A172 (cell line): ENCODE measurements around the gene GPR15. TPM values are rescaled to one million over a fixed set of nuclear protein-coding genes. Genes with fewer than 3 reads are reported as not detected.
"Not testable (repeated sequence)": the region's sequence is repeated elsewhere in the genome, so short reads cannot be mapped to it uniquely, and the experiment has no call there.

Source experiments
- DNase-seq: peaks from one replicate; pipeline ENCODE4 v3.0.0-alpha.2; 2015; ENCODE audit warnings: low spot score
- total RNA-seq: library from RNA; depleted of rRNA; stranded (reverse); fragments of >200 nt; shearing (Covaris generic); gene quantifications from 2 replicates; pipeline ENCODE4 v1.2.3, GENCODE V29; 2014

Gene GPR15
- total RNA-seq, 1 experiment from 2014 or later, result not detected

DNA sequence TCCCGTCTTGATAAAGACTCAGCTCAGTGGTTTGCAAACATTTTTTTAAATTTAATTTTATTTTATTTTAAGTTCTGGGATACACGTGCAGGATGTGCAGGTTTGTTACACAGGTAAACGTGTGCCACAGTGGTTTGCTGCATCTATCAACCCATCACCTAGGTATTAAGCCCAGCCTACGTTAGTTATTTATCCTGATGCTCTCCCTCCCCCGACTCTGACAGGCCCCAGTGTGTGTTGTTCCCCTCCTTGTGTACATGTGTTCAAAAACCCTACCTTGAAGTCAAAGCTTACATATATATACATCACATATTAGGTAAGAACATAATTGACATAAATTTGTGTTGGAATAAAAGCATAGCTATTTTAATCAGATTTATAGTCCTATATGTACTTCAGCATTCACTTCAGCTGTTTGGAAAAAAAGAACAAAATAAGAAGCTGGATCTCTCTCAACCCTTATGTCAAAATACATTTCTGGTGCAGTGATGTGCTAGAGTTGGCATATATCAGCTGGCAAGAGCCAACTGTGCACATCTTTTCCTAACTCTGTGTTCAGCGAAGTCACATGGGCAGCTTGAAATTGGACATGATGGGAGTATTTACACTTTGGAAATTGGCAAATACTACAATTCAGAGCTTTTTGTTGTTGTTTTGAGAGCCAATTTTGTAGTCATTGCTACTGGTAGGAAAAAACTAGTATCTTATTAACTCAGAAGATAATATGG, 26.5 kb downstream of the GPR15 start:
- DNase-seq, result no peak

DNA sequence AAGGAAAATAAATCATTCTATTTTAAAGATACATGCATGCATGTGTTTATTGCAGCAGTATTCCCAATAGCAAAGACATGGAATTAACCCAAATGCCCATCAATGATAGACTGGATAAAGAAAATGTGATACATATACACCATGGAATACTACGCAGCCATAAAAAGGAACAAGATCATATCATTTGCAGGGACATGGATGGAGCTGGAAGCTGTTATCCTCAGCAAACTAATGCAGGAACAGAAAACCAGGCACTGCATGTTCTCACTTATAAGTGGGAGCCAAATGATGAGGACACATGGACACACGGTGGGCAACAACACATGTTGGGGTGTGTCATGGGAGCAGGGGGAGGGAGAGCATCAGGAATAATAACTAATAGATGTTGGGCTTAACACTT, 28.0 kb downstream of the GPR15 start:
- not testable (repeated sequence) for DNase-seq

DNA sequence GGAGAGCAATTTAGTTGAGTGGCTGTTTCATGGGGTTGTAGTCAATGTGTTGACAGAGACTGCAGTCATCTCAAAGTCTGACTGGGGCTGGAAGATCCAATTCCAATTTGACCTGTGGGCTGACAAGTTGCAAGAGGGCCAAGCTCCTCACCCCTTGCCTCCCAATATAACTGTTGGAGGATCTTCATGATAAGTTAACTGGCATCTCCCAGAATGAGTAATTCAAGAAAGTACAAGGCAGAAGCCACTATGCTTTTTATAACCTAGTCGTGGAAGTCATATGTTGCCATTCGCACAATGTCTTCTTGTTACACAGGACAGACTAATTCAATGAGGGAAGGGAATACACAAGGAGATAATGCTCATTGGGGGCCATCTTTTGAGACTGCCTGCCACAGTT, 29.1 kb downstream of the GPR15 start:
- no peak for DNase-seq

DNA sequence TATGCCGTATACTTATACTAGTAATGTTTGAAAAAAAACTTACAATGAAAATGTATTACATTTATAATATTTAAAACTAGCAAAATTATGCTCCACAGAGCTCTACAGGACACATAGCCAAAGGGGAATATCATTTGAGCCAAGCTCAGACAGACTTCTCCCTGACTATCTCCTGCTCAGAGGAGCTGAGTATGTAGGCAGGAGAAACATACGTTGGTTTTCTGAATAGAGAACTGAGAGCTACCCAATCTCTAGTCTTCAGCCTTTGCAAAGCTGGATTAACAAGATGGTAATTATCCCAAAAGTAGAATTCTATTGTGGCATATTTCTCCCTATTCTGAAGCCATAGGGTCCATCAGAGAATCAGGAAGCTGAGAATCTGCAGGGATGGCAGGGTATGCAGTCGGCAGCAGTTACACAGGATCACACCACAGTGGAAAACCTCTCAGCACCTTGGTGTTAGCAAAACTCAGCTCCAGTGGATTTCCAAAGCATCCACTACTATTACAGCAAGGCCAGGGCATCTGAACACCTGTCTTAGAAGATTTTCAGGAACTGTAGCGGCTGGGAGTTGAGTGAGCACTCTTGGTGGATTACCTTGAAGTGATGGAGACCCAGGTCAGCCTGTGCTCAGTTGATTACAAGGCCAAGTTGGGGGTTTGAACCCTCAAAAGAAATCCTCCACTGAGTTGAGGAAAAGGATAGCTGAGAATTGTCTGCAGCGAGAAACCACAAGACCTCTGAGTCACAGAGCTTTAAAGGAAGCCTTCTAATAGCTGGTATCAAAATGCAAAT, 30.1 kb downstream of the GPR15 start:
- DNase-seq, result peak; percentile 47

DNA sequence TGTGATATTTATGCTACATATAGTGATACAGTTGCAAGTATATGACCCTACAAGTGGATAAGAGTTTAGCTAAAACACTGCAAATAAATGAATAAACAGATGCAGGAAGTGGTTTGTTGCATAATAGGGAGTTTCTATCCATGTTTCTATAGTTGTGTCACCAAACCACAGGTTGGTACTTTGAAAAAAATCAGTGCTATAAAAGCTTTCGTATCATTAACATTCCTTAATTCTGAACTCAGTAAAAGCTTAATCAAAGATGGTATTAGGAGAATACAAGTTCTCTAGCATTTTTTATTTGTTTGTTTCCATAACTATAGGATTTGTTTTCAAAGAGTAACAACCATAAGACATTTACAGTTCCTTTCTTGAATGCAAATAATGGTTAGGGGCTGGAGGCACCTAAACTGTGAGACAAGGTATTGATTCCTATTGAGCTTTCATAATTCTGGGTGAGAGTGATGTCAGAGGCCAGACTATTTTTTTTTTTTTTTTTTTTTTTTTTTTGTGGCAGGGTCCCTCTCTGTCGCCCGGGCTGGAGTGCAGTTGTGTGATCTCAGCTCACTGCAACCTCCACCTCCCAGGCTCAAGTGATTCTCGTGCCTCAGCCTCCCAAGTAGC, 32.0 kb downstream of the GPR15 start:
- DNase-seq, result peak; percentile 88

DNA sequence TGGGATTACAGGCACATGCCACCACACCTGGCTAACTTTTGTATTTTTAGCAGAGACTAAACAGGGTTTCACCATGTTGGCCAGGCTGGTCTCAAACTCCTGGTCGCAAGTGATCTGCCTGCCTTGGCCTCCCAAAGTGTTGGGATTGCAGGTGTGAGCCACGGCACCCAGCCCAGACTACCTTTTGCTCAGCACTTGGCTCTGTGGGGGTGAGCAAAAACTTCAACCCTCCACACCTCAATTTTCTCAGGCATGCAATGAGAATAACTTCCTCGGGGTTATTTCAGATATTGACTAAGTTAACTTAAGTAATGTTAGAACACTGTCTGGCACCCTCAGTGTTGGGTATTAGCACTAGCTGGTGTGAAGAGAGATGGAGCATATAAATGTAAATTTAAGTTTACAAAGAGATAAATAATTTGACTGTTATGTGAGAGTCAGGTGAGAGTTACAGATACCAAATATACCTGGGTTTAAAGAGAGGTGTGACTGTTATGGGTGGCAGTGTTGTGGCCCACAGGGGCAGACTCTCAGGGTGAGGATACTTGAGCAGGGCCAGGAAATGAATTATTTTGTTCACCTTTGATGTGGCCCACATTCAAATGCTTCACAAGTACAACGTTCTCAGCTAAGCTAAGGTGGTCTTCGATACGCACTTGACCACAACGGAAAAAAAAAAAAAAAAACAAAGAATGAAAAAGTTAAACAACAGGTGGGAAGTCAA, 32.7 kb downstream of the GPR15 start:
- DNase-seq, result no peak

DNA sequence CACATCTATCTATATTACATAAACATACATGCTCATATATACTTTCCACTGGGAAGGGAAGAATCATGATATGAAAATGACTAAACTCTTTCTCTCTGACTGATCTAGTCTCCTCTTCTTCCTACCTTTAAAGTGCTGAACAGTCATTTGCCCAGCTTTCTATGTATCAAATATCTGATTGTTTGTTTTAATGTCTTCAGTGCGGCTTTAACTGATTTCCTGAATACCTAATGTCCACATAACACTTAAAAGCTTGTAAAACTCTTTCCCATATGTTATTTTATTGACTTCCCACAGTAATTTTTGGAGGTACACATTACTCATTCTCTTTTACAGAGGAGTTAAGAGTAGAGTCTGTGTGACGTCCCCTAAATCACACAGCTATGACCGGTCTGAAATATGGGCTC, 33.5 kb downstream of the GPR15 start:
- peak; percentile 45 for DNase-seq

DNA sequence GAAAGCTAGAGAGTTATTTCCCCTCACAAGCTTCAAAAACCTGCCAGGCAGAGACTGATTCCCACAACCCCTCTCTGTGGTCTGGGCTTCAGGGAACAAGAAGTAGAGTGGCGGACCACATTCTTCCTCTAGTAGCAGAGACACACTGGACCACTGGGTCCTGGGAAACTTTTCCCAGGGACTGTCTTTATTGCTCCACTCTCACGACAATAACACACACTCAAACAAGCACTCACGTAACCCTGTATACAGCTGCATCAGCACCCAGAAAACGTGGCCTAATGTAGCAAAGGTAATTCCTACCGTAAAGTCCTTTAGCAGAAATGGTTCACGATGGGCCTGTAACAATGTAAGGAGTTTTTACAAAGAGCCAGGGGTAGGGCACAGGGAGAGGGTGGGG, 34.1 kb downstream of the GPR15 start:
- no peak for DNase-seq

DNA sequence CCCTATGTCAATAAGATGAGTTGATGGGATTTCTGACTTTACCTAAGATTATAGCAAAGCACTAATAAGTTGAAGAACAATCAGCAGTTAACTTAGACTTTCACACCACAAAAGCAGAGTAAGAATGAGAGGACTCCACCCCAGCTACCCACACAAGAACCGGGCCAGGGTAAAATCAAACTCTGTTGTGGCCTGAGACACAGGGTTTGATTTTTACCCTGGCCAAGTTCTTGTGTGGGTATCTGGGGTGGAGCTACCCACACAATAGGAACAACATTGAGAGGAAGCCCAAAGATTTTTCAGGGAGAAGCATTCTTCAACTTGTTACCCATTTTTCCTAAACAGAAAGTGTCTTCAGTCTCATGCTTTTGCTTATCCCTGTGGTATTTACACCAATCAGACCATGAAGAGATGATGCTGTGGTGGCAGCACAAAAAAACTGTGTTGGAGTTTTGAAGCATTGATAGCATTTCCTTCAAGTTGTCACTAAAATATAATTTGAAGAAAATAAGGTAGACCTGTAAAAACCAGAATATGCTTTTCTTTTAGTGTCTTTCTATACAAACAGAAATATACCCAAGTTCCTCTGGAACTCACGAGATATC, 36.0 kb downstream of the GPR15 start:
- DNase-seq, result no peak

DNA sequence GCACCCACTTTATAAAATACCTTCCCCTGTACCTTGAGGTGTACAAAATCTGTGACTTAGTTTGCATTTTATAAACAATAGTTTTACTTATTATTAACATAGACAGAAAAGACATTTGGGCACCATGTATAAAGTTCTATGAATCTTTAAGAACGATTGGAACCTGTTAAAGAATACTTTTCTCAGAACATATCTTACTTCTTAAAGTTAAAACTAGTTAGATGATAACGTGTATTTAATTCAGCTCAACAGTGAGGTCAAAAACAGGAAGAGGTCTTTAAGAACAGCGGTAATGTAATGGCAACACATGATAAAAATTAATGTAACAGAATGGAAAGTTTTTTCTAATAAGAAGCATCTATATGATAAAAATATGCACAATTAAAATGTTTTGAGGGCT, 36.6 kb downstream of the GPR15 start:
- no peak for DNase-seq

DNA sequence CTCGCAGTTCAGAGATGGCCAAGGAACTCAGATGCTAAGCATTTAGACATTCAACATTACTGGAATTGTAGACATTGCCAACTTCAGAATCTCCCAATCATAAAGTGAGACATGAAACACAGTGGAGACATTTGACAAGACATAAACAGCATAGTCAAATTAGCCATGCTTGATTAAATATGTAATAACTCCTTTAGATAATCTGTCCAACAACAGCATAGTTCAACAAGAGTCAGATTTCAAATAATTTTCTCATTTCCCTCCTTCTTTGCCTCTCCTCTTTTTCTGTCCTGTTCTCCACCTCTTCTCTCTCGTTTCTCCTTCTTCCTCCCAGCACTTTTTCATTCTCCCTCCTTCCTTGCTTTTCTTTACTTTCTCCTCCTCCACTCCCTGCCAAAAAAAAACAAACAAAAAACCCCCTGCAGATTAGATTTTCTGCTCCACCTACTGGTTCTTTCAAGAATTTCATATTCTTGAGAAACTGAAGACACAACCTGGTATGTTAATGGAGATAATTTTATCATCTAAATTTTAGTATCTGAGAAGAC, 41.5 kb downstream of the GPR15 start:
- no peak for DNase-seq

DNA sequence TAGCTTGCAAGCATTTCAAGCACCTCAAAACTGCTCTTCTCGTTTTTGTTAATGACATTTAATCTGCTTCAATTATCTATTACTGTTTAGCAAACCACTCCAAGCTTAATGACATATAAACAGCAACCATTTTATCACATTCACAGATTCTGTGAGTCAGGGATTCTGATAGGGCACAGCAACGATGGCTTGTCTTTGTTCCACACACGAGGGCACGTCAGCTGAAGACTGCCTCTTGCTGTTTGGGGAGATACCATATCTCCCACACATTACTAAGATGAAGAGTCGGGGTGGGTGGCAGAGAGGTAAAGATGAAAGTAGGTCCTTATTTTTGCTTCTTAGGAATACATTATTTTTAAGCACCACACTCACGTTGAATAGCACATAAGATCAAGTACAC, 42.4 kb downstream of the GPR15 start:
- DNase-seq, result no peak

DNA sequence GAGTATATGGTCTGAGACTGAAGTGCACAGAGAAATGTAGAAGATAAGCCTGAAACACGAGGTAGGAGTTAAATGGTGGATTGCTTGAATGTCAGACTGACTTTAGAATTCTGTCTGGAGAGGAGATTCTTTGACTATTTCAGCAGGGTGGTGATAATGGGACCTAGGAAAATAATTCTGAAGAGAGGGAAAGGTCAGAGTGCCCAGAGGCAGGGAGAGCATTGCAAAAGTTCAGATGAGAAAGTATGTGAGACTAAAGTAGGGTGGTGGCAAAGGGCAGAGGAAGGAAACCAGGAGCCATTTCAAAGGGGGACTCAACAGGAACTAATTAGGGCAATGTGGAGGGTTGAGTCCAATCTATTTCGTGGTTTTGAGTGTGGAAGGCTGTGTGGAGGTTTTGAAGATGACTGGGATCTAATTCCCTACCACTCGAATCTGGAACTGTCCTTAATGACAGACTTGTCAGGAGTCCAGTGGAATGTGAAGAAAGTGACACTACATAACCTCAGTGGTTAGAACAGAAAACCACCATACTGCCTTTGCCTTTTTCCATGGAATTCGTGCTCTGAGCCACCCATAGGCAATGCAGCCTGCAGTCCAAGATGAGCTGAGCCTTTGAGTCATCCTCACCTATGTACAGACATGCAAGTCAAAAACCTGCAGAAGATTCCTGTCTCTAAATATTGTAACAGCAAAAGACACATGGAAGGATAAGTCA, 45.6 kb downstream of the GPR15 start:
- DNase-seq, result peak; percentile 63

DNA sequence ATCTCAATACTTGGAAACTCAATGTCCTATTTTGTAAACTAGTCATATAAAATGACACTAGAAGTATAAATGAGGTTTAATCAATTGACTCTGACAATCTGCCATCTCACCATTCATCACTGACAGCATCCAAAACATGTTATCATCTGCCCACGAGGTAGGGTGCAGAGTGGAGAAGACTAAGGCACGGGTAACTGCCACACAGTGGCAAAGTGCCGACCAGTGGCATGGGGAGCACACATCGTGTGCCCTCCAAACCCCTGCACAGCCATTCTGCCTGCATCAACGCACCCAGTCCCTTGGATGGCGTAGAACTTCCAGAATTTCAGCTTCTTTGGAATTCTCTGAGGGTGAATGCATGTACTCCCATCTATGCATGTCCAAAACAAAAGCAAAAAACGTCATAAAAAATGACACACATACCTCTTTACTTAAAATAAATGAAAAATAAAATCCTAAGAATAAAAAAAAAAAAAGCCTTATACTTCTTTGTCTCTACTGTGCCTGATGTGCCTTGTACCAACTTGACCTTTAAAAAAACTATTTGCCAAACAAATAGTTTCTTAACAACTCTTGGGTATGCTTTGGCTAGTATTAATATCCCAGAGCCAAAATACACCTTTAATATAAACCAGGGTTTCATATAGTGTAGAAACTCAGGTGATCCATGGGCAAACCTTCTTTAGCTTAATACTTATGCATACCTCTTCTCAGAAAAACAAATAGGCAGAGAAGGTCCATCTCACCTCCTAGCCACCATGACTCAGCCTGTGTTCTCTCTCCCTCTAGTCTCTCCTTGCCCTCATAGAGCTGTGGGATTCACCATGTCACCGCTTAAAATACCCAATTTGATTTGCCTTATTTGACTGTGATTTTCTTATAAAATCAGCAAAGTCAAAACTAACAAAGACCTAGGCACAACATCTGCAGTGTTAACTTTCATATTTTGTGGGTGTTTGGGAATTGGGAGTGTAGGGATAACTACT, 48.9 kb downstream of the GPR15 start:
- DNase-seq, result no peak

DNA sequence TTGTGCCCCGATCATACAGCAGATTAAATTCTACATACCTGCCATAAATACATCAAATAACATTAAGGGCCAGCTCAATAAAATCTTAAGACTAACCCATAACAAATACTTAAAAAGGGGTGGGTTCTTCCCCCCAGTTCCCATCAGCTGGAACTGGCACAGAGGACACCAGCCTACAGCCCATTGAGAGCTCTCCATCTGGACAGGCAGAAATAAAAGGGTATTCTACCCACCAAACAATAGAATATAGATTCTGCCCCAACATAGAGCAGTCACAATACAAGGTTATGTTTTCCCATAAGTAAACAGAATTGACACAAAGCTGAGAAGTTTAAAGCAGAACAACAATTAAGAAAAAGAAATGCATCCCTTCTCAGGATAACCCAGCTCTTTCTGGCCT, 49.7 kb downstream of the GPR15 start:
- no peak for DNase-seq

DNA sequence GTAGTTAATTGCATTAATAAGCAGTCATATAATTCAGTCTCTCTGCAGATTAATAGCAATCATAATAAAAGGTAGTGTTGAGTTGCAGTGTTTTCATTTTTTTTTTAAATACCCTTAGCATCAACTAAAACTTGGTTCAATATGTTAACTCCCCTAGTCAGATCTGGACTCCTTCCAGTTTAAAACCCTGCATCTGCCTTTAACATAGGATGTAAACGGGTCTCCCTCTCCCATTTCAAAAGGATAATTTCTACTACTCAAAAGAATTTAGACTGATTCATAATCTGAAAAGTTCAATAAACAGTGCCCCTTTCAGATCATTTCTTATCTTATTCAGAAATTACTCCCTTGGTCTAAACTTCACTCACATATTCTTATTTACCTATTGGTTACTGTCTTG, 50.3 kb downstream of the GPR15 start:
- no peak for DNase-seq

DNA sequence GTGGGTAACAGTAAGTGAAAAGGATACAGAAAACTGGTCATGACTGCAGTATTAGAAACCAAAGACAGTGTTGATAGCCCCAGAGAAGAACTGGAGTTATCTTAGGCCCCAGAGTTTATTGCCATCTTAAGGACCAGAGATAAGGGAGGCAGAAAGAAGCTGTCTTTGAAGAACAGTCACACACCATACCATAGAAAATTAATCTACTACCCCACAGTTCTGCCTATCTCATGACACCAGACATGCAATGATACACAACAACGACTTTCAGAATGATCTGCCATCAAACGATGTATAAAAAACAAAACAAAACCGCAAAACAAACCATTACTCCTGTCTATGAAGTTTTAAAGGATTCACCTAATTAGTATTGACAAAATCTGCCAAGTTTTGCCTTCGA, 52.0 kb downstream of the GPR15 start:
- DNase-seq, result no peak
